SH-SY5Y (cell line): ENCODE results near the gene DCUN1D2.

Experiments
- GATA2 ChIP-seq: IDR thresholded peaks from 2 replicates; pipeline ENCODE4 v1.6.1; 2011; ENCODE audit warnings: mild to moderate bottlenecking, low read depth, low read length
- GATA3 ChIP-seq: IDR thresholded peaks from 2 replicates; pipeline ENCODE4 v1.6.1; 2011; ENCODE audit warnings: low read depth, mild to moderate bottlenecking, low read length, moderate library complexity

- TF ChIP-seq GATA2 (no peak), GATA3 (no peak)
Observed at GRCh38 chr13:113447596-113447995, 42.9 kb downstream of the DCUN1D2 start.
